ENCODE data around the gene CLDN15. TPM values are rescaled to one million over a fixed set of nuclear protein-coding genes. Genes with fewer than 3 reads are reported as not detected.

The CLDN15 gene
- total RNA-seq, 2 experiments from 2014 or later: 14.2 to 15.8 TPM

DNA sequence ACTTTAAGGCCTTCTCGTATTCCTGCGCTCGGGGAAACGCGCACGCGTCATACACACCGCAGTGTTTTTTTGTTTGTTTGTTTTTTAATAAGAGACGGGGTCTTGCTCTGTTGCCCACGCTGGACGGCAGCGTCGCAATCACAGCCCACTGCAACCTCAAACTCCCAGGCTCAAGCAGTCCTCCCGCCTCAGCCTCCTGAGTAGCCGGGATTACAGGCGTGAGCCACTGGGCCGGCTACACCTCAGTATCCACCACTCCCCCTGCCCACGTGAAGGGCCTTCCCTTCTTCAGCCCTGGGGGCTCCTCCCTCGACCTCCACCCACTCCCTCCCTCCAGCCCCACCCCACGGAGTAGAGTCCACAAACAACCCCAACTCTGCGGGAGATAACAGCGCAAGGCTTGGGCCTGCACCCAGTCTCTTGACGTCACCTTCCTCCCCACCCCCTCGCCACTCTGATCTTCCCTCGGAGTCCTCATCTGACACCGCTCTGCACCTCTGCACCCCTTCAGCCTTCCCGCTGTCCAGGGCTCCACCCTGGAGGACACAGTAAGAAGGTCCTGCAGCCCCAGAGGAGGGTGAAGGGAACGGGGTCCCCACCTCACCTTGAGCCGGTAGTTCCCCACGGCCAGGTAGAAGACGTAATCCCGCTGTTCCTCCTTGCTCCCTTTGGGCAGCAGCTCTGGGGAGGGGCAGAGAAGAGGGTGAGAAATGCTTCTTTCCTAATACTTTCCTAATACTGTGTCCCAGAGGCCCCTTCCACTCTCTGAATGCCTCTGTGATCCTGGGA, 2.8 kb upstream of the CLDN15 start:
- peaks cover 15% of the 10 kb centered on the region for H3K4me1 Mint-ChIP-seq (ENCODE audit: low read depth)
- ChIA-PET POLR2A (no interaction called here), CTCF (no interaction called here)
- intact Hi-C loops (cut with micrococcal nuclease): no loop called here
- no peaks in the 10 kb centered on the region for H3K9me3 Mint-ChIP-seq
- TF ChIP-seq CTCF (IDR thresholded peaks at IDR 0.05): no peak
- no peak overlapping the region for H3K4me3 Mint-ChIP-seq
- H3K27ac Mint-ChIP-seq: no peak overlapping the region
- no peak for ATAC-seq
- no peaks in the 10 kb centered on the region for H3K27me3 Mint-ChIP-seq
- peaks cover 19% of the 10 kb centered on the region for H3K36me3 Mint-ChIP-seq (ENCODE audit: low read depth)
- DNase-seq: no peak

- H3K36me3 Mint-ChIP-seq (ENCODE audit: low read depth): peaks cover 14% of the 10 kb centered on the region
- H3K27me3 Mint-ChIP-seq: no peaks in the 10 kb centered on the region
- H3K27ac Mint-ChIP-seq: no peak overlapping the region
- peaks cover 11% of the 10 kb centered on the region for H3K4me1 Mint-ChIP-seq (ENCODE audit: low read depth)
- CTCF ChIA-PET: interaction anchor here (1.2 to 1.3 kb wide), 2 partner anchors 8 to 22 kb away, joined by 3 to 5 read pairs; partner anchors contain the start of gene ZNHIT1
- no peak for TF ChIP-seq CTCF (IDR thresholded peaks at IDR 0.05)
- no peak overlapping the region for H3K4me3 Mint-ChIP-seq
- DNase-seq: no peak
- ATAC-seq: no peak
- POLR2A ChIA-PET: no interaction called here
- intact Hi-C loops (cut with micrococcal nuclease): loop anchor here (10.0 kb wide), 1 partner anchor 45 kb away; no protein-coding TSS in a partner anchor
- no peaks in the 10 kb centered on the region for H3K9me3 Mint-ChIP-seq
Measured at GRCh38 chr7:101239951-101240220, 2.3 kb upstream of the CLDN15 start.

DNA sequence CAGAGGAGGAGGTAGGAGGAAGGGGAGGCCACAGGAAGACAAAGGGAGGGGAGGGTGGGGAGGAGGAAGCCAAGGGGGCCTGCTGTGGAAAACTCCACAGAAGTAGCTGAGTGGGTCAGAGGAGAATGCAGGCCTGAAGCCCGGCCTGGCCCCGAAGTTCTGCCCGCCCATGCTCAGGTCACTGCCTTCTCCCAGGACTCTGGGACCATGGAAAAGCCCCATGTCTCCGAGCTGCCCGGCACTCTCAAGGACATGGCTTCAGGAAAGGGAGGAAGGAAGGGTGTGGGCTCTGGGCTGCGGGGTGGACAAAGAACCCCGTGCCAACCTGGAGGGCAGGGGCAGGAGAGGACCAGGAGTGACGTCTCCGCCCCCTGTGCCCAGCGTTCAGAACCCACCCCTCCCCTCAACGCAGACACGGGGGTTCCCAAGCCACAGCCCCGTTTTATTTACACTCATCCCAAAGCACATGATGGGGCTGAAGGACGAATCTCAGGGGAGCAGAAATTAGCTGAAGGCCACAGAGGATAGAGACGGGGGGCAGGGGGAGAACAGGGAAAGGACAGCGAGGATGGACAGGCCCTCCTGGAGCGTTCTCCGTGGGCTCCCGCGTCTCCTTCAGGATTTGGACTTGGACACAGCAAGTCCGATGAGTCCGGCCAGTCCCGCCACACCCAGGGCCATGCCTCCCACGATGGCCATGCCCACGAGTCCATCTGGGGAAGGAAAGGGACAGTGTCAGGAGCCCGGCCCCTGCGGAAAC, 1.8 kb upstream of the CLDN15 start:
- ChIA-PET POLR2A (interaction anchor here (1.1 kb wide), 1 partner anchor 21 kb away, joined by 3 read pairs; the partner anchor contains the start of gene ZNHIT1), CTCF (interaction anchor here (1.2 to 1.3 kb wide), 2 partner anchors 9 to 21 kb away, joined by 3 to 5 read pairs; partner anchors contain the start of gene ZNHIT1)
- intact Hi-C loops (cut with micrococcal nuclease): loop anchor here (10.0 kb wide), 1 partner anchor 45 kb away; no protein-coding TSS in a partner anchor
- Mint-ChIP-seq H3K27me3 (no peaks in the 10 kb centered on the region), H3K36me3 (ENCODE audit: low read depth) (peaks cover 13% of the 10 kb centered on the region), H3K4me3 (no peak overlapping the region), H3K4me1 (ENCODE audit: low read depth) (peaks cover 11% of the 10 kb centered on the region), H3K27ac (no peak overlapping the region), H3K9me3 (no peaks in the 10 kb centered on the region)
- no peak for TF ChIP-seq CTCF (IDR thresholded peaks at IDR 0.05)
- no peak for DNase-seq
- ATAC-seq: no peak

- intact Hi-C loops (cut with micrococcal nuclease): loop anchor here (10.0 kb wide), 1 partner anchor 46 kb away; no protein-coding TSS in a partner anchor
- Mint-ChIP-seq H3K4me3 (no peak overlapping the region), H3K36me3 (ENCODE audit: low read depth) (peaks cover 9% of the 10 kb centered on the region), H3K27me3 (no peaks in the 10 kb centered on the region), H3K27ac (no peak overlapping the region), H3K9me3 (no peaks in the 10 kb centered on the region), H3K4me1 (ENCODE audit: low read depth) (peaks cover 5% of the 10 kb centered on the region)
- ChIA-PET POLR2A (interaction anchor here (1.1 to 1.3 kb wide), 2 partner anchors 12 to 20 kb away, joined by 3 to 4 read pairs; partner anchors contain the start of gene ZNHIT1), CTCF (interaction anchor here (1.0 to 1.3 kb wide), 4 partner anchors 10 to 94 kb away, joined by 3 to 5 read pairs (median 3); partner anchors contain the start of gene ZNHIT1)
- no peak for TF ChIP-seq CTCF (IDR thresholded peaks at IDR 0.05)
- ATAC-seq (no peak), DNase-seq (no peak)
Measured at GRCh38 chr7:101238226-101239182, 902 bp upstream of the CLDN15 start.
